RWPE2 (cell line): Measurements from ENCODE around the gene UBTD2.
A peak's percentile ranks its signal among the peaks of the same experiment; 100 is the strongest.

Source experiments
- ATAC-seq: fragments of 200-7000 bp; cut with Tn5 transposase; 3 replicates; pipeline ENCODE4 v1.9.1; 2021; ENCODE audit warnings: low read depth
- DNase-seq: peaks from one replicate; pipeline ENCODE4 v3.0.0-alpha.2; 2020; ENCODE audit warnings: low spot score
- H3K27ac ChIP-seq: fragments of 450-650 bp; 2 replicates; pipeline ENCODE4 v1.5.1; 2017; ENCODE audit warnings: mild to moderate bottlenecking; ENCODE audit not compliant: poor library complexity, severe bottlenecking
- H3K27me3 ChIP-seq: fragments of 250-450 bp; sonication (Bioruptor Pico); 2 replicates; pipeline ENCODE4 v1.5.1; 2021; ENCODE audit warnings: mild to moderate bottlenecking, moderate library complexity; ENCODE audit not compliant: insufficient read depth, poor library complexity, severe bottlenecking
- H3K36me3 ChIP-seq: fragments of 250-450 bp; sonication (Bioruptor Pico); 2 replicates; pipeline ENCODE4 v1.5.1; 2020; ENCODE audit warnings: low read depth, mild to moderate bottlenecking, moderate library complexity
- H3K4me1 ChIP-seq: fragments of 250-450 bp; sonication (Bioruptor Pico); 2 replicates; pipeline ENCODE4 v1.5.1; 2021; ENCODE audit warnings: mild to moderate bottlenecking, moderate library complexity; ENCODE audit not compliant: insufficient read depth, poor library complexity, severe bottlenecking
- H3K4me3 ChIP-seq: fragments of 250-450 bp; sonication (Bioruptor Pico); 2 replicates; pipeline ENCODE4 v1.5.1; 2021; ENCODE audit warnings: mild to moderate bottlenecking, moderate library complexity; ENCODE audit not compliant: severe bottlenecking
- H3K9me3 ChIP-seq: fragments of 250-450 bp; sonication (Bioruptor Pico); 2 replicates; pipeline ENCODE4 v1.5.1; 2021; ENCODE audit warnings: mild to moderate bottlenecking, moderate library complexity; ENCODE audit not compliant: severe bottlenecking
- TF ChIP-seq, protein P1 (sequence below): fragments of 450-650 bp; IDR thresholded peaks from one replicate; pipeline ENCODE4 v1.5.1; 2017; ENCODE audit warnings: mild to moderate bottlenecking, moderate library complexity; ENCODE audit not compliant: poor library complexity, severe bottlenecking

UBTD2 gene

DNA sequence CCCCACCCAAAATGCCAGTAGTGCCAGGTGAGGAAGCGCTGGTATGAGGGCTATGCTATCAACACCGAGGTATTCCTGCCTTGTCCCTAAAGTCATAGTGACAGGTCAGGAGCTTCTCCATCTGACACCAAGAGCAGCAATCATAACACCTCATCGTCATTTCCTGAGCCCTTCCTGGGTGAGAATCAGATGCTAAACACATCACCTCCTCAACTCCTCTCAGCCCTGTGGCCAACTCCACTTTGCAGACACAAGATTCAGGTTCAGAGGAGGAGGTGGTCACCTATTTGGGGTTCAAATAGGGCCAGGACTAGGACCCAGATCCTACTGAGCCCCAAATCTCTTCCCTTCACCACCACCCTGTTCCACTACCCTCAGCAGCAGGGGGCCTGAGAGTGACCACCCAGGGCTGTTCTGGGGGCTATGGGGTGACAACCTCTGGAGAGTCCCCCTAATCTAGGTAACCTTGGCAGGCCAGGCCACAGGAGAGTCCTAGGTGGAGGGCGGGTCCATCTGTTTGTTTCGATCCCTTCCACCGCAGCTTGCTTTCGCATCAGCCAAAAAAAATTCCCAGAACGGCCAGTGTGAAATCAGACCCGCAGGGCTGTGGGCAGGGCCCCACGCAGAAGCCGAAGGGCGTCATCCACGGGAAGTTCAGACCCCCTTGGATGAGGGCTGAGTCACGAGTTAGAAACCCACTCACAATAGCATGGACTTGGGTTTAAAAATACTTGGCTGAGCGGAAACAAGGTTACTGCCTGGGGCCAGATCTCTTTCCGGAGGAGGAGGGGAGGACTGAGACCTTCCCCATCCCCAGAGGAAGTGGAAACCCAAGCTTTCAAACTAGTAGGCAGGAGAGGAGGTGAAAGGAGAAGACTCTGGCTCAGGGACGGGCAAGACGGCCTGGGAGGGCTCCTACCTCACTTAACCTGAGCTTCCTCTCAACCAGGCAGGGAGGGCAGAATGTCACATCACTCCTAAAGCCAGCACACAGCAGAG, 104.3 kb downstream of the UBTD2 start:
- ATAC-seq (no peak), DNase-seq (no peak)
- Histone ChIP-seq H3K27ac (no peak overlapping the region), H3K36me3 (0 out of 2 replicates have a peak, but pooled peaks cover 4% of the 10 kb centered on the region), H3K27me3 (no peaks in the 10 kb centered on the region), H3K9me3 (no peaks in the 10 kb centered on the region), H3K4me1 (peaks cover 3% of the 10 kb centered on the region), H3K4me3 (no peak overlapping the region)
- TF ChIP-seq, protein P1, sequence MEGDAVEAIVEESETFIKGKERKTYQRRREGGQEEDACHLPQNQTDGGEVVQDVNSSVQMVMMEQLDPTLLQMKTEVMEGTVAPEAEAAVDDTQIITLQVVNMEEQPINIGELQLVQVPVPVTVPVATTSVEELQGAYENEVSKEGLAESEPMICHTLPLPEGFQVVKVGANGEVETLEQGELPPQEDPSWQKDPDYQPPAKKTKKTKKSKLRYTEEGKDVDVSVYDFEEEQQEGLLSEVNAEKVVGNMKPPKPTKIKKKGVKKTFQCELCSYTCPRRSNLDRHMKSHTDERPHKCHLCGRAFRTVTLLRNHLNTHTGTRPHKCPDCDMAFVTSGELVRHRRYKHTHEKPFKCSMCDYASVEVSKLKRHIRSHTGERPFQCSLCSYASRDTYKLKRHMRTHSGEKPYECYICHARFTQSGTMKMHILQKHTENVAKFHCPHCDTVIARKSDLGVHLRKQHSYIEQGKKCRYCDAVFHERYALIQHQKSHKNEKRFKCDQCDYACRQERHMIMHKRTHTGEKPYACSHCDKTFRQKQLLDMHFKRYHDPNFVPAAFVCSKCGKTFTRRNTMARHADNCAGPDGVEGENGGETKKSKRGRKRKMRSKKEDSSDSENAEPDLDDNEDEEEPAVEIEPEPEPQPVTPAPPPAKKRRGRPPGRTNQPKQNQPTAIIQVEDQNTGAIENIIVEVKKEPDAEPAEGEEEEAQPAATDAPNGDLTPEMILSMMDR, result no peak

DNA sequence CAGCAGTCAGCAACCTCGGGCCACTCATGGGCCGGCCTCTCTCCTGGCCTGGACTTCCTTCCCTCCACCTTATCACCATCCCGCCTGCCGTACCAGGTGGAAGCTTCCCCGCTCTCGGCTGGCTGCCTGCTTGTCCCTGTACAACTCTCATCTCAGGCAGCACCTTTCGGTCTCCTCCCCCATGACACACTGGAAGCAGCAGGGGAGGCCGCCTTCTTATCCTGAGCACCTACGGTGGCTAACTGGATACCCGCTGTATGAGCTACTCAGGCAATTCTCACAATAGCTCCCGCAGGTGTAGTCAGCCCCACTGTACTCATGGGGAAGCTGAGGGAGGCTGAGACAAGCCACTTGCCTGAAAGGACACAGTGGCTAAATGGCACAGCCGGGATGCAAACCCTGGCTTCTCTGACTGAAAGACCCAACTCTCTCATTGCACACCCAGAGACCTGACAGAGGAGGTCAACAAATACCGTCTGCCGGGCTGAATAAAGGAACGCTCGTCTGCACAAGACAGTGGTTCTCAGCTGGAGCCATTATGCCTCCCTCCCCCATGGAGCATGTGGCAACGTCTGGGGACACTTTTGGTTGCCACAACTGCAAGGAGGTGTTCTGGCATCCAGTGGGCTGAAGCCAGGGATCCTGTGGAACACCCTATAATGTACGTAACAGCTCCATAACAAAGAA, 105.1 kb downstream of the UBTD2 start:
- no peak overlapping the region for H3K27ac ChIP-seq
- TF ChIP-seq, protein P1, result no peak
- peaks cover 6% of the 10 kb centered on the region for H3K4me1 ChIP-seq
- no peak overlapping the region for H3K4me3 ChIP-seq
- no peaks in the 10 kb centered on the region for H3K9me3 ChIP-seq
- 0 out of 2 replicates have a peak, but pooled peaks cover 4% of the 10 kb centered on the region for H3K36me3 ChIP-seq
- no peaks in the 10 kb centered on the region for H3K27me3 ChIP-seq
- DNase-seq, result no peak
- no peak for ATAC-seq

DNA sequence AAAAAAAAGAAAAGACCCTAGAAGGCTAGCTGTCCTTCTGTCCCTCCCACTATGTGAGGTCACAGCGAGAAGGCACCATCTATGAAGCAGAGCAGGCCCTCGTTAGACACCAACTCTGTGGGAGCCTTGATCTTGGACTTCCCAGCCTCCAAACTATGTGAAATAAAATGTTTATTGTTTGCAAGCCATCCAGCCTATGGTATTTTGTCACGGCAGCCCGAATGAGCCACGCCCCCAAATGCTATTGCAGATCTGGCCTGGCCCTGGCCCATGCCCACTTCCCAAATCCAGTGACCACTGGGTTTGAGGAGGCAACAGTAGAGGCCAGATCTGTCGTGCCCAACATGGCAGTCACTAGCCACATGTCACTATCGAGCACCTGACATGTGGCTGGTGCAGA, 106.4 kb downstream of the UBTD2 start:
- Histone ChIP-seq H3K27me3 (no peaks in the 10 kb centered on the region), H3K27ac (no peak overlapping the region), H3K4me1 (peaks cover 6% of the 10 kb centered on the region), H3K36me3 (0 out of 2 replicates have a peak, but pooled peaks cover 4% of the 10 kb centered on the region), H3K9me3 (no peaks in the 10 kb centered on the region), H3K4me3 (no peak overlapping the region)
- ATAC-seq, result no peak
- TF ChIP-seq, protein P1, result no peak
- DNase-seq, result no peak

DNA sequence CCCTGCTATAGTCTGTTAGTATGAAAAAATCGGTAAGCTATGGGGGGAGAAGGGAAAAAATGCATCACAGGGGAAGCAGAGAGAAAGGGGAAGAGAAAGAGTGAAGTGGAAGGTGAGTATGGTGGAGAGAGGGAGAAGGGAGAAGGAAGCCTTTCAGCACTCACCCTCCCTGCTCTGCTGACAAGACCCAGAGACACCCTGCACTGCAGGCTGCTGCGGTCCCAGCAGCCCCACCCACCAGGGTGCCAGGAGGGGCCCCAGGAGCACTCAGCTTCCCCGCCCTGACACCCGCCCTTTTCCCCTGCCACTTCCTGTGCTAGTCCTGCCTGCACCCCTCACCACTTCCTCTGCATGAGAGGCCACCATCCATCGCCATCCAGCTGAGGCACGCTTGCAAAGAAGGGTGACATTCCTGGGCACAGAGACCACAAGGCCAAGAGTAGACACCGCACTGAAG, 108.3 kb downstream of the UBTD2 start:
- no peak overlapping the region for H3K4me3 ChIP-seq
- H3K27me3 ChIP-seq, result no peaks in the 10 kb centered on the region
- peak; percentile 35 for ATAC-seq
- H3K36me3 ChIP-seq, result no peaks in the 10 kb centered on the region
- peaks cover 6% of the 10 kb centered on the region for H3K4me1 ChIP-seq
- no peak for DNase-seq
- H3K9me3 ChIP-seq, result no peaks in the 10 kb centered on the region
- H3K27ac ChIP-seq, result no peak overlapping the region
- TF ChIP-seq, protein P1, result no peak
